Activated CD8-positive, alpha-beta memory T cell treated with anti-CD3 and anti-CD28 coated beads for 48 hours (primary cell): ENCODE results near the gene KIAA1958.

Source experiments
- DNase-seq, 3 experiments: peaks; one replicate each; pipeline ENCODE4 v3.0.0-alpha.2; 2020; ENCODE audit warnings: low read depth in 2 of 3, low spot score in 2 of 3

Gene KIAA1958

DNA sequence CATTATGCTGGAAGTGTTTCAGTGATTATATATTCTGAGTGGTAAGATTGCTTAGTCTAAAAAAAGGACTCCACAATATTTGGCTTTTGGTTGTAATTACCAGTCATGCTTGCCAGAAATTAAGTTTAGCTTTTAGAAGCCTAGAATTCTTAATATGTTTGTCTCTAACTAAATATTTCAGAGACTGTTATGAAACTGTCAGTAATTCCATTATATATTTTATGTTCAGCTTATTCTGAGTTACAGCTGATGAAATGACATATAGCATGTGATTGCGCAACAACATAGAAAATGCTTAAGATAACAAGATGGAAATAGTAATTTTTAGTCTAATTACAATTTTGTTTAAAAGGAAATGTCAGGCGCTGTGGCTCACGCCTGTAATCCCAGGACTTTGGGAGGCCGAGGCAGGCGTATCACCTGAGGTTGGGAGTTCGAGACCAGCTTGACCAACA is 44.2 kb downstream of the KIAA1958 start:
- no peak for DNase-seq

DNA sequence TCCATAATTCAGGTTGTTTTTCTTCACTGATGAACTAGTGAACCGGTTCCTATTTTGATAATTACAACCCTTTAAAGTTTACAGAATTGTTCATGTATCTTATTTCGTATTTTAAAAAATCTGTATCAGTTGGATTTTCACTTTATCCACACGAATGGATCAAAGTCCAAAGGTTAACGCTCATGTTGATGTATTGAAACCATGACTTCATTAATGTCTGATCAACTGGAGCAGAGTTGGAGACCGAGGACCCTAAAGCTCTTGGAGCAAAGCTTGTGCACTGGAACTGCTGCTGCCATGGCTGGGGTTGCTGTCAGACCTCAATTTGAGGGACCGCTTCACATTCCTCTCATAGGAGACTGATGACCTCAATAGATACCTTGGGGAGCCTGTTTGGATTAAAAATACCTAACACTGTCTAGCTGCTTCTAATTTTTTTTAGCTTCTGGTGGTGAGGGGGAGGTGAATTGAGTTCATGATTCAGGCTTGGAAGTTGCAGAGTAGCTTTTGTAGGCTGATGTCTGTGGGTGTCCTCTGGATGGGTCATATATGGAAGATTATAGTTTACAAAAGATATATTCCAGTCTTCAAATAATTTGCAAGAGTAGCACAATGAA is 45.1 kb downstream of the KIAA1958 start:
- DNase-seq, result no peak

DNA sequence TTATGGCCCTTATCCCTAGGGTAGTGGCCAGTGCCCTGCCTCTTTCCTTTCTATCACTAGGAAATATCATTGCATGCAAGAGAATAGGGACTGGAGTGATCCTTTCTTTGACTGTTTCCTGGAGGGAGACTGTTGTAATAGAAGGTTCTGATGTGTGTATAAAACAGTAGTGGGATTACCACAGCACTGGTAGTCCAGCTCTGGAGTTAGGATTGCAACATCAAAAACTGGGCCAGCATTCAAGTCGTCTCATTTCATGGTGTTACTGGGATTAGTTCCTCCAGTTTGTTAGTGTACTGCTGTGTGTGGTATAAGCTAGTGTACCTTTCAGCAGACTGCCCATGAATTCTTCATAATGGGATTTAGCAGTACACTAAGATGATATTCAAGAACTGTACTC is 45.8 kb downstream of the KIAA1958 start:
- DNase-seq, result no peak

DNA sequence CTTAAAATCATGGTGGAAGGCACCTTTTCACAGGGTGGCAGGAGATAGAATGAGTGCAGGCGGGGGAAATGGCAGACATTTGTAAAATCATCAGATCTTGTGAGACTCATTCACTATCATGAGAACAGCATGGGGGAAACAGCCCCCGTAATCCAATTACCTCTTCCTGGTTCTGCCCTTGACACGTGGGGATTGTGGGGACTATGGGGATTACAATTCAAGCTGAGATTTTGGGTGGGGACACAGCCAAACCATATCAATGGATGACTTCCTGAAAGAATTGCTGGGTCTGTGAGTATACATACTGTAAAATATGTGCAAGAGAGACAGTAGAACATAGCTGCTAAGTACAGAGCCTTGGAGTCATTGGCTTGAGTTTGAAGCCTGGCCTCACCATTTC is 47.0 kb downstream of the KIAA1958 start:
- DNase-seq, result no peak

DNA sequence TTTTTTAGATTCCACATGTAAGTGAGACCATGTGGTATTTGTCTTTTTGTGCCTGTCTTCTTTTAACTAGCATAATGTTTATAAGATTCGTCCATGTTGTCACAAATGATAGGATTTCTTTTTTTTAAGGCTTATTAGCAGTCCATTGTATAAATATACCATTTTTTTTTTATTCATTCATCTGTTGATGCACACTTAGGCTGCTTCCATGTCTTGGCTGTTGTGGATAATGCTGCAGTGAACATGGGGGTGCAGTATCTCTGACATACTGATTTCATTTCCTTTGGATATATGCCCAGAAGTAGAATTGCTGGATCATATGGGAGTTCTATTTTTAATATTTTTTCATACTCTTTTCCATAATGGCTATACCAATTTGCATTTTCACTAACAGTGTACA is 48.7 kb downstream of the KIAA1958 start:
- DNase-seq, result no peak

DNA sequence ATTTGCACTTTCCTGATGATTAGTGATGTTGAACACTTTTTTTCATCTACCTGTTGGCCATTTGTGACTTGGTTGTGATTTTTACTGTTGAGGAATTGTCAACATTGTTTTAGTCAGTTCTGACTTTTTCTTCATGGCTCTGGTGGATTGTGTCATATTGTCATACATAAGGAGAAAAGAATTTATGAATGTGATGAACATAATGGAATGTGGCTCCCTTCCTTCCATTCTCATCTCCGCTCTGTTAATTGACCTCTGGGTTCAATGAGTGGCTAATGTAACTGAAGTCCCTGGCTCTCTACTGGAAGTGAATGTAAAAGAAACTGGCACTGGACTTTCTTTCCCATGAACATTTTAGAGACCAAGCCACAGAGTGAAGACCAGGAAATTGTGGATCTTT is 49.2 kb downstream of the KIAA1958 start:
- no peak for DNase-seq

DNA sequence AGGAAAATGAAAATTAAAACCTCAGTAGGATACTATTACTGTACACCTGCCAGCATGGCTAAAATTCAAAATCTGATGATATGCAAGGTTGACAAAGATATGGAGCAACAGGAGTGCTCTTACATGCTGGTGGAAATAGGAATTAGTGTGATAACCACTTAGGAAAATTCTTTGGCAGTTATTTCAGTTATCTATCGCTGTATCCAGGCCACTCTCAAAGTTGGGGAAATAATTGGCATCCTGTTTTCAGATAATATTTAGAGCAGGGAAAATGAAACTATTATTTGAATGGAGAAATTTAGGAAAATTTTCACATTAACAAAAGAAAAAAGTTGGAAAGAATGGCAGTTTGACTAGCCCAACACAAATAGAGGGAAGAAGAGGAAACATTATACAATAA is 50.9 kb downstream of the KIAA1958 start:
- DNase-seq, result no peak

DNA sequence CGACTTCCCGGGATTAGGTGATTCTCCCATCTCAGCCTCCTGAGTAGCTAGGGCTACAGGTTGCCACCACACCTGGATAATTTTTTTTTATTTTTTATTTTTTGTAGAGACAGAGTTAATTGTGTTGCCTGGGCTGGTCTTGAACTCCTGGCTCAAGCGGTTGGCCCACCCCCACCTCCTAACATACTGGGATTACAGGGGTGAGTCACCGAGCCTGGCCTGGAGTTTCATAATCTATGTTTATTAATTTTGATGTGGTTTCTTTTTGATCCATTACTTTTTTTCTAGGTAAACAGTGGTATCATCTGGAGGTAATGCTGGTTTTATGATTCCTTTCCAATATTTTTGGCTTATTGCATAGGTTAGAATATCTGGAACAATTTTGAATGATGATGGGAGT is 54.2 kb downstream of the KIAA1958 start:
- DNase-seq, result no peak

DNA sequence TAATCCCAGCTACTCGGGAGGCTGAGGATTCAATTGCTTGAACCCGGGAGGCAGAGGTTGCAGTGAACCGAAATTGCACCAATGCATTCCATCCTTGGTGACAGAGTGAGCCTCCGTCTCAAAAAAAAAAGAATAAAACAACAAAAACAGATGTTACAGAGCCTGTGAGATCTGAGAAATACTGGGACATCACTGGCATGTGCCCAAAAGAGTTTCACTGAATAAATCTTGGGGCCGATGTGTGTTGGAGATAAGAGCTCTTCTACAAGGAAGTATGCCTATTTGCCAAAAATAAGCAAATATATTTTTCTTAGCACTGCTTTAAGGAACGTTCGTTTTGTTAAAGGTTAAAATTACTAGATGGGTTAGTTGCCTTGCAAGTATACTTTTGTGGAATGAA is 55.1 kb downstream of the KIAA1958 start:
- no peak for DNase-seq

DNA sequence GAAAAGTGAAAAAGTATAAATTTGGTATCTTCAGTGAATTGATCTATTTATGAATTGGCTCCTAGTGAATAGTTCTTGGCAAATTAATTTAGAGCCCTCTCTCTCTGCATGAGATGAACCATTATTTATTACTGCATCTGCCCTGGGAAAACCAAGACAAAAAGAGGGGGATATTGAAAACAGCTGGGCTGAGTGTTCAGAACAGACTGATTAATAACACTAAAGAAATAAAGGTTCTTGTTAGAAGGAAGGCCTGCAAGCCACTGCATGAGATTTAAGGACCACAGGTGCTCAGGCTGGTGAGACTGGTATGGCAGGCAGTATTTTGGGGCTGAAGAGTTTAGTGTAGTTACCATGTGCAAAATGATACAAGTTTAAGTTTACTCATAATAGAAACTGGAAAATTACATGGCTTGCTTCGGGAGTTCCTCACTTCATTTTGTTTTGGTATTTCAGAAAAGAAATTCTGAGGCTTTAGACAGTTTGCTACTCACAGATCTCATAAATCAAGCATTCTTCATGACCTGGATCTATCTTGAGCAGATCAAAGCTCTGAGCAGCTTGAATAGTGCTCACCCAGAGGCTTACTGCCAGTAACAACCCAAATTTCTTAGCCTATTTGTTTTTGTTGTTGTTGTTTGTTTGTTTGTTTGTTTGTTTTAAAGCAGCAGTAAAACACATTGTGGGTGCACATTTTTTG is 56.1 kb downstream of the KIAA1958 start:
- DNase-seq, result no peak

DNA sequence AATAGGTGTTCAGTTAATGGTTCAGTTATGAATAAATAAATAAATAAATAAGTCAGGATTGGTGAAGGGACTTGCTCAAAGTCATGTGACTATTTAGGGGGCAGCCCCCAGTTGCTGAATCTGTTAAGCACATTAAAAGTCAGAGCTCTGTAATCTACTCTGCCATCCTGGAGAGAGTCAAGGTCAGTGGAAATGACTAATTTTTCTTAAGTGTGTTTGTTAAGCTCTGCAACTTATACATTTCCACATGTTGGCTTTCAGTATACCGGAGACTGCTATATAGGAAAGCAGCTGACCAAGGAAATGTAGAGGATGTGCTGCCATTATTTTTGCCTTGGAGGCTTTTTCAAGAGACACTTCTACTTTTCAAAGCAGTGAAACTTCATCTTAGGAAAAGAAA is 57.9 kb downstream of the KIAA1958 start:
- no peak for DNase-seq

DNA sequence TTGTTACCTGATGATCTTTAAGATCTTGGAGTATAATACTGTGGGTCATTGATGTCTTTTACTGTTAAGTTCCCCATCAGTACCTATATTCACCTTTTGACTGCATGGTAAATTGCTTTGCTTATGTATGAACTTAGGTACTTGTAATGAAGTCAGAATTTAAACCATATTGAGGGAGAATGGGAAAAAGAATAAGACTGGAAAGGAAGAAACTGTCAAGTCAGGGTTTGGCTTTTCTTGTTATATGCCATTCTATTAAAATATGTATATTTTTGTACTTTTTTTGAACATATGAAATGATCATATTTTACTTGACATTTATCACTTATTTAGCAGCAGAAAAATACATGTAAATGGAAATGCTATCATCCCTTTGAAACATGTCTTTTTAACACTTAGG is 58.6 kb downstream of the KIAA1958 start:
- DNase-seq, result no peak

DNA sequence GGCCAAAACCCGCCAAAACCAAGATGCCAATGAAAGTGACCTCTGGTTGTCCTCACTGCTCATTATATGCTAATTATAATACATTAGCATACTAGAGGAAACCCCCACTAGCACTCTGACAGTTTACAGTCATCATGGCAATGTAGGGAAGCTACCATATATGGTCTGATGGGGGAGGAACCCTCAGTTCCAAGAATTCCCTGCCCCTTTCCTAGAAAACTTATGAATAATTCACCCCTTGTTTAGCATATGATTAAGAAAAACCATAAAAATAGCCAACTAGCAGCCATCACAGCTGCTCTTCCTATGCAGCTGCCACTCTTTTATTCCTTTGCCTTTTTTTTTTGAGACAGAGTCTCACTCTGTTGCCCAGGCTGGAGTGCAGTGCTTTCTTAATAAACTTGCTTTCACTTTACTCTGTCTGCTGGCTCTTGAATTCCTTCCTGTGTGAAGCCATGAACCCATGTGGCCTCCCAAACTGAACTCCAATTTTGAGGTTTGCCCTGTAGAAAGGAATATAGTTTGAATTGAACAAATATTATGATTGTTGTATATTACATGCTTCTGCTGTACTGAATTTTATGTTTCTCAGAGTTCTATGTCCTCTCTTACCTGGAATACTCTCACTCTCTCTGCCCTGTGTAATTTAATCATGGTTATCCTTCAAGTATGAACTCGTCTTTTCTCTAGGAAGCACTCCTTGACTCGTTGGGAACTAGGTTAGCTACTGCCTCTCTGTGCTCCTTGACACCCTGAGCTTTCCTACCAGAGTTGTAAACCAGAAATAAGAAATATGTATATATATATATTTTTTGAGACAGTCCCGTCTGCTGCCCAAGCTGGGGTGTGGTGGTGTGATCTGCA is 59.8 kb downstream of the KIAA1958 start:
- DNase-seq, result no peak

DNA sequence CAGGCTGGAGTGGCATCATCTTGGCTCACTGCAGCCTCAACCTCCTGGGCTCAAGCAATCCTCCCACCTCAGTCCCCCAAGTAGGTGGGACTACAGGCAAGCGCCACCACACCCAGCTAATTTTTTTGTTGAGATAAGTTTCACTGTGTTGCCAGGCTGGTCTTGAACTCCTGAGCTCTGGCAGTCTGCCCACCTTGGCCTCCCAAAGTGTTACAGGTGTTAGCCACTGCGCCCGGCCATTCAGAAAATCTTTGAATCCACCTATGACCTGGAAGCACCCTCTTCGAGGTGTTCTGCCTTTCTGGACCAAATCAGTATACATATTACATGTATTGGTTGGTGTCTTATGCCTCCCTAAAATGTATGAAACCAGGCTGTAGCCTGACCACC is 61.4 kb downstream of the KIAA1958 start:
- no peak for DNase-seq

DNA sequence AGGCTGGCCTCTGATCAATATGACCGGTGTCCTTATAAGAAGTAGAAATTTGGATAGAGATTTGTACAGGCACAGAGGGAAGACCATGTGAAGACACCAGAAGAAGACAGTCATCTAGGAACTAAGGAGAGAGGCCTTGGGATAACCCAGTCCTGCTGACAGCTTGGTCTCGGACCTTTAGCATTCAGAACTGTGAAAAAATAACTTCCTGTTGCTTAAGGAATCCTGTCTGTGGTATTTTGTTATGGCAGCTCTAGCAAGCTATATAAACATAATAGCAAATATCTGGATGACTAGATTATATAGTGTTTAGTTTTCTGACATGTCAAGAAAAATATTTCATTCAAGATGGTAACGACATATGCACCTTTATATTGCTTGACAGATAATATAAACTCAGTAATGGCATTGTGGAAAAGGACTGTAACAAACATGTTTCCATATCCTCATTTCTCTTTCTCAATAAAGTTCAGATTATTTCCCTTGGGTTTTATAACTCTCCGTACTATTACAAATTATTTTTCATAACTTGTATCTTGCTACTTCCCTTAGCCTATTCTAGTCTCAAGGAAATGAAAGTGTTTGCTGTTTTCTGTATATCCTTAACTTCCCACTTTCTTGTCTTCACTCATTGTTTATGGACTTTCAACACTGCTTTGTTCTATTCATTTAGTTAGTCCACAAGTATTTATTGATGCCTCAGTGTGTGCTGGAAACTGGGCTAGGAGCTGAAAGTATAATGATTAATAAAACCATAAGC is 62.4 kb downstream of the KIAA1958 start:
- no peak for DNase-seq

DNA sequence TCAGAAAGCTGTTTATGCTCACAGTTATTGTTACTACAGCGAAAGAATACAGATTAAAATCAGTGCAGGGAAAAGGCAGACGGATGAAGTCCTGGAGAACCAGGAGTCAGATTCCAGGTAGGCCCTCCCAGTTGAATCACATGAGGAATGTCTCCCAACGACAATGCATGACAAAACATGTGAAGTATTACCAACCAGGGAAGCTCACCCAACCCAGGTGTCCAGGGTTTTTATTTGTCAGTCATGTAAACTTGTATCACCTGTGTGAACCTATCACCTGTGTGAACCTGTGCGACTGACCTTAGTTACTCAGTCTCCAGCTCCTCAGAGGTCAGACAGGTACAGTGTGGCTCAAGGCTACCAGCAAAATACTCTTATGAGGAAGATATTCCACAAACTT is 63.9 kb downstream of the KIAA1958 start:
- DNase-seq, result no peak

DNA sequence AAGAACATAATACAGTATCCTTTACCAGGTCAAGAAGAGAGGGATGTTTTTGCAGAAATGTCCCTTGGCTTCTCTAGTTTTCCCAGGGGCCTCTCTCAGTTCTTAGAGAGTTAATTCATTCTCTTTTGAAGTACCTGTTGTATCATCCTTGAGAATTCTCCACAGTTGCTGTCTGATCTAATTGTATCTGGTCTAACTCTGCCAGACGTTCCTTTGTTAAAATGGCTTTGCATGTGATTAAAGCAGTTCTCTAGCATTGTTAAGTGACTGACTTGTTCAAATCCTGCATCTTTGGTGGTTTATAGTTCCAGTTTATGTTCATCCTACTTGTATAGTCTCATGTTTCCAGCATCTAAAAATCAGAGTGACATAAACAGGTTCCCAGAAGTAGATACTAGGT is 65.0 kb downstream of the KIAA1958 start:
- no peak for DNase-seq

DNA sequence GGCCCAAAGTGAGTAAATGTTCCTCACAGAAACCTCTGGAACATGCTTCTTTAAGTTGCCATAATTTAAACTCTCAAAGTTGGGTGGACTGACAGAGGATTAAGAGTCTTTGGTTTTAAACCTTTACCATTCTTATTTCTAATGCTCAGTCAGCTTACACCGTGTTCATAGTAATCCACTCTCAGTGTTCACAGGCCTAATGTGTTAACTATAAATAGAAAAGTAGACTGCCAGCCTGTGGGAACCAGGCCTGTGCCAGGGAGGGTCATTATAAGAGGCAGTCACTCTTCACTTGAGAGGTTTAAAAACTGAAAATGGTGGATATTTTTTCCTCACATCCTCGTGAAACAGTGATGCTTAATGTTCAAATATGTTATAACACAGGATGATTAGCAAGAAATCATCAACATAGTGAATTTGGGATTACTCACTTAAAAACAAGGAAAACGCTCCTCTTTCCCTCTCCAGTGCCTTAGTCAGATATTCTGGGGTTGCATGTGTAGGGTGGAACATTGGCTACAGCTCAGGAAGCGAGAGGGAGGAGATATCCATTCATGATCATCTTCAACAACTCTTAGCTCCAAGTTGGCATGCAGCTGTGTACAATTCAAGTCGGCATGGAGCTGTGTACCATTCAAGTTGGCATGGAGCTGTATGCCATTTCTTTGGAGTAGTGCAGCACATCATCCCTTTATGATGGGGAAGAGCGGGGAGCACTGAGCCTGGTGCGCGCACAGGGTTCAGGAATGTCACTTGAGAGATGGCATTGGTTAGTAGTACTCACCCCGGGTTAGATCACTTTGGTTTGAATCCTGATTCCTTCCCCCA is 65.8 kb downstream of the KIAA1958 start:
- no peak for DNase-seq

DNA sequence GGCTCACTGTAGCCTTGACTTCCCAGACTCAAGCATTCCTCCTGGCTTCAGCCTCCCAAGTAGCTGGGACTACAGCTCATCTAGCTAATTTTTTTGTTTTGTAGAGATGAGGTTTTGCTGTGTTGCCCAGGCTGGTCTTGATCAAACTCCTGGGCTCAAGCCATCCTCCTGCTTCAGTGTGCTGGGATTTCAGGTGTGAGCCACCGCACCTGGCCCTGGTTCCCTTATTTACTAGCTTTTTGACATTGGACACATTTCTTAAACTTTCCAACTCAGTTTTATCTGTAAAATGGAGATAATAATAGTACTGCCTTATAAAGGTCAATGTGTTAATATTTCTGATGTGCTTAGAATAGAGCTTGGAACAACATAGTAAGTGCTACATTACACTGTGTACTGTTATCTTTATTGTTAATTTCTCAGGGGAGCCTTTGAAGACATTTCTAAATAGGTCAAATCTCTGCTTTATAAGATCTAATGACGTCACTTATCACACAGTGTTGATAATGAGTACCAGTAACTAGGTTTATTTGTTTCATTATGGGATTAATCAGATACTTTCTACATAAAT is 66.7 kb downstream of the KIAA1958 start:
- no peak for DNase-seq

DNA sequence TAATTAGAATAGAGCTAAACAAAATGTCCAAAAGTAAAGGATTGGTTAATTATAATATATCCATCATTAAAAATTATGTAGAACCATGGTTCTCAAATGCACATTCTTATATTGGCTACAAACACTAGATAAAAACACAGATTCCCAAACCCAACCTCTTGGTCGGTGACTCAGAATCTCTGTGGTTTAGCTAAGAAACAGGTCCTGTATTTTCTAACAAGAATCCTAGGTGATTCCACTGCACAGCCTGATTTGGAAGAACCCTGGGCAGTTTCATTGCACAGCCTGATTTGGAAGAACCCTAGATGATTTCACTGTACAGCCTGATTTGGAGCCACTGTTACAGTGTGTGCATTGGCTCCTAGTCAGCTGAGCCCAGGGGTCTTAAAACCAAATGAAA is 67.9 kb downstream of the KIAA1958 start:
- no peak for DNase-seq
